ENCODE results near the gene CALD1.

DNA sequence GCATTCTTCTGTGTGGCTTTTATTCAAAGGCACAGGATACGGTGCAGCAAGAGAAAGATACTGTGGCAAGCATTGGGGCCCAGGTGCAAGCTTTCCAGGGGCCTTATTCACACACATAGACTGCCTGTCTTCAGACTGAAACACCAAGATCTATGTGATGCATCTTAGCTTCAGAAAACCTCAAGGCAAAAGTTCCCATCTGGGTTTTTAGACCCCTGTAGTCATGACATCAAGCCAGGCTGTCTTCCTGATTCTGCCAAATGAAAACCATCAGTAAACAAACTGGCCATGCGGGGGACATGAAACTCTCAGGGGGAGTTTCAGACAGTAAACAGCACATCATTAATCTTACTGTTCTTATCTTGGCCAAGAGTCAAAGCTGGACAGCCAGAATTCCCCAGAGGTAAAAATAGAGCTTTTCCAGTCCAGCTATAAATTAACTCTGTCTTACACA, 216.7 kb downstream of the CALD1 start:
- TF ChIP-seq, protein P1, sequence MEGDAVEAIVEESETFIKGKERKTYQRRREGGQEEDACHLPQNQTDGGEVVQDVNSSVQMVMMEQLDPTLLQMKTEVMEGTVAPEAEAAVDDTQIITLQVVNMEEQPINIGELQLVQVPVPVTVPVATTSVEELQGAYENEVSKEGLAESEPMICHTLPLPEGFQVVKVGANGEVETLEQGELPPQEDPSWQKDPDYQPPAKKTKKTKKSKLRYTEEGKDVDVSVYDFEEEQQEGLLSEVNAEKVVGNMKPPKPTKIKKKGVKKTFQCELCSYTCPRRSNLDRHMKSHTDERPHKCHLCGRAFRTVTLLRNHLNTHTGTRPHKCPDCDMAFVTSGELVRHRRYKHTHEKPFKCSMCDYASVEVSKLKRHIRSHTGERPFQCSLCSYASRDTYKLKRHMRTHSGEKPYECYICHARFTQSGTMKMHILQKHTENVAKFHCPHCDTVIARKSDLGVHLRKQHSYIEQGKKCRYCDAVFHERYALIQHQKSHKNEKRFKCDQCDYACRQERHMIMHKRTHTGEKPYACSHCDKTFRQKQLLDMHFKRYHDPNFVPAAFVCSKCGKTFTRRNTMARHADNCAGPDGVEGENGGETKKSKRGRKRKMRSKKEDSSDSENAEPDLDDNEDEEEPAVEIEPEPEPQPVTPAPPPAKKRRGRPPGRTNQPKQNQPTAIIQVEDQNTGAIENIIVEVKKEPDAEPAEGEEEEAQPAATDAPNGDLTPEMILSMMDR (IDR thresholded peaks at IDR 0.05; ENCODE audit: low read depth, low read length, poor library complexity, severe bottlenecking), result no peak
- no peak for TF ChIP-seq EZH2phosphoT487 (IDR thresholded peaks at IDR 0.05; ENCODE audit: borderline replicate concordance, low read length)
